ENCODE results near the gene FBLN1.
A peak's percentile ranks its signal among the peaks of the same experiment; 100 is the strongest.

FBLN1 gene

DNA sequence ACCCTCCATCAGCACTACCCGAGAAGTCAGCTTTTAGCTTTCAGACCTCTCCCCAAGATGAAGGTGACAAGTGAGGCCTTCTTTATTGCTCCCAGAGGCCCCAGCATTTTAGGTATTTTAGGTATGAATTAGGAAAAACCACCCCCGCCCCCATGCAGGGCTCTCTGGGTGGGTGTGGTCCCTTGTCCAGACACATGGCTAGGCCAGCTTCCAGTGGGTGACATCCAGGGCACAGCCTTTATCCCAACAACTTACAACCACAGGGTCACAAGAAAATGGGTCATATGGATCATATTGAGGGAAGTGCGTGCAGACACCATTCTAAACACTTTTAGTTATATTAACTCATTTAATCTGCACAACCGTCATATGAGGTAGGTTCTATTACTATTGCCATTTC lies 47.1 kb upstream of the FBLN1 start:
- Histone ChIP-seq H3K27me3 (ENCODE audit: insufficient read depth, low read length) (no peaks in the 10 kb centered on the region), H2AK5ac (ENCODE audit: low read length) (no peak overlapping the region), H2BK12ac (ENCODE audit: low read length) (no peak overlapping the region), H3K4me1 (ENCODE audit: control insufficient read depth in 1 of 2, insufficient read depth in 2 of 2, low read length in 2 of 2) (peaks cover 9 to 28% of the 10 kb centered on the region in 2 experiments), H2AFZ (ENCODE audit: insufficient read depth, low read length, poor library complexity) (no peak overlapping the region), H4K91ac (ENCODE audit: low read depth, low read length) (peak overlapping the region; percentile 65), H3K14ac (ENCODE audit: low read length) (no peak overlapping the region), H4K8ac (ENCODE audit: low read depth, low read length) (no peak overlapping the region), H3K27ac (ENCODE audit: low read depth, low read length) (peak overlapping the region; percentile 28), H3K79me1 (ENCODE audit: low read length) (peaks cover 32% of the 10 kb centered on the region), H3K18ac (ENCODE audit: low read length) (peak overlapping the region; percentile 20), H3K9me3 (ENCODE audit: insufficient read depth, low read depth, low read length) (no peaks in the 10 kb centered on the region), H3K79me2 (ENCODE audit: control insufficient read depth, insufficient read depth, low read length, poor library complexity) (no peaks in the 10 kb centered on the region), H3K9ac (ENCODE audit: low read length) (no peak overlapping the region), H3K4me3 (ENCODE audit: low read depth, low read length) (no peak overlapping the region), H2BK120ac (ENCODE audit: insufficient read depth, low read length, poor library complexity) (peak overlapping the region; percentile 15), H3K4me2 (ENCODE audit: low read length) (no peak overlapping the region), H3K4ac (ENCODE audit: low read depth, low read length) (no peak overlapping the region), H3K23ac (ENCODE audit: low read length) (no peak overlapping the region), H4K12ac (ENCODE audit: low read depth, low read length) (no peak overlapping the region), H3K36me3 (ENCODE audit: control insufficient read depth in 1 of 2, insufficient read depth in 2 of 2, low read length in 2 of 2) (no peaks in the 10 kb centered on the region), H2BK5ac (ENCODE audit: low read depth, low read length, poor library complexity) (peak overlapping the region; percentile 26)
- WGBS (ENCODE audit: extremely low coverage, insufficient coverage, insufficient read length) = no CpG with 5 or more reads among the region's 4 CpGs
- DNase-seq = peak in 1 of 2 donors; percentile 53

- Histone ChIP-seq H3K23ac (ENCODE audit: low read length) (no peak overlapping the region), H3K27ac (ENCODE audit: low read depth, low read length) (no peak overlapping the region), H4K12ac (ENCODE audit: low read depth, low read length) (no peak overlapping the region), H3K79me1 (ENCODE audit: low read length) (peaks cover 31% of the 10 kb centered on the region), H2AK5ac (ENCODE audit: low read length) (peak overlapping the region; percentile 85), H3K4me3 (ENCODE audit: low read depth, low read length) (no peak overlapping the region), H3K9me3 (ENCODE audit: insufficient read depth, low read depth, low read length) (no peaks in the 10 kb centered on the region), H3K4ac (ENCODE audit: low read depth, low read length) (no peak overlapping the region), H3K9ac (ENCODE audit: low read length) (no peak overlapping the region), H4K91ac (ENCODE audit: low read depth, low read length) (peak overlapping the region; percentile 6), H3K4me1 (ENCODE audit: control insufficient read depth in 1 of 2, insufficient read depth in 2 of 2, low read length in 2 of 2) (peaks cover 11 to 28% of the 10 kb centered on the region in 2 experiments), H2BK120ac (ENCODE audit: insufficient read depth, low read length, poor library complexity) (peak overlapping the region; percentile 53), H2AFZ (ENCODE audit: insufficient read depth, low read length, poor library complexity) (no peak overlapping the region), H3K36me3 (ENCODE audit: control insufficient read depth in 1 of 2, insufficient read depth in 2 of 2, low read length in 2 of 2) (no peaks in the 10 kb centered on the region), H4K8ac (ENCODE audit: low read depth, low read length) (peak overlapping the region; percentile 24), H3K4me2 (ENCODE audit: low read length) (no peak overlapping the region), H2BK12ac (ENCODE audit: low read length) (peak overlapping the region; percentile 33), H3K79me2 (ENCODE audit: control insufficient read depth, insufficient read depth, low read length, poor library complexity) (no peaks in the 10 kb centered on the region), H3K14ac (ENCODE audit: low read length) (no peak overlapping the region), H3K18ac (ENCODE audit: low read length) (no peak overlapping the region), H3K27me3 (ENCODE audit: insufficient read depth, low read length) (no peaks in the 10 kb centered on the region), H2BK5ac (ENCODE audit: low read depth, low read length, poor library complexity) (no peak overlapping the region)
- no peak for DNase-seq
- WGBS (ENCODE audit: extremely low coverage, insufficient coverage, insufficient read length) = no CpG with 5 or more reads among the region's 8 CpGs
Observed at GRCh38 chr22:45456811-45457210, 45.9 kb upstream of the FBLN1 start.

GRCh38 chr22:45458532-45458931 lies 44.2 kb upstream of the FBLN1 start:
- WGBS (ENCODE audit: extremely low coverage, insufficient coverage, insufficient read length) = no CpG with 5 or more reads among the region's 13 CpGs
- Histone ChIP-seq H3K79me2 (ENCODE audit: control insufficient read depth, insufficient read depth, low read length, poor library complexity) (no peaks in the 10 kb centered on the region), H3K4me1 (ENCODE audit: control insufficient read depth in 1 of 2, insufficient read depth in 2 of 2, low read length in 2 of 2) (peaks cover 11 to 25% of the 10 kb centered on the region in 2 experiments), H3K9ac (ENCODE audit: low read length) (no peak overlapping the region), H3K27me3 (ENCODE audit: insufficient read depth, low read length) (no peaks in the 10 kb centered on the region), H4K12ac (ENCODE audit: low read depth, low read length) (no peak overlapping the region), H3K9me3 (ENCODE audit: insufficient read depth, low read depth, low read length) (no peaks in the 10 kb centered on the region), H2BK5ac (ENCODE audit: low read depth, low read length, poor library complexity) (no peak overlapping the region), H3K27ac (ENCODE audit: low read depth, low read length) (no peak overlapping the region), H3K79me1 (ENCODE audit: low read length) (peaks cover 29% of the 10 kb centered on the region), H2AK5ac (ENCODE audit: low read length) (no peak overlapping the region), H3K4me3 (ENCODE audit: low read depth, low read length) (no peak overlapping the region), H3K18ac (ENCODE audit: low read length) (no peak overlapping the region), H3K4me2 (ENCODE audit: low read length) (no peak overlapping the region), H4K8ac (ENCODE audit: low read depth, low read length) (no peak overlapping the region), H4K91ac (ENCODE audit: low read depth, low read length) (no peak overlapping the region), H2BK120ac (ENCODE audit: insufficient read depth, low read length, poor library complexity) (no peak overlapping the region), H2BK12ac (ENCODE audit: low read length) (peak overlapping the region; percentile 23), H3K14ac (ENCODE audit: low read length) (no peak overlapping the region), H3K4ac (ENCODE audit: low read depth, low read length) (no peak overlapping the region), H3K23ac (ENCODE audit: low read length) (no peak overlapping the region), H3K36me3 (ENCODE audit: control insufficient read depth in 1 of 2, insufficient read depth in 2 of 2, low read length in 2 of 2) (no peaks in the 10 kb centered on the region), H2AFZ (ENCODE audit: insufficient read depth, low read length, poor library complexity) (no peak overlapping the region)
- DNase-seq = no peak

DNA sequence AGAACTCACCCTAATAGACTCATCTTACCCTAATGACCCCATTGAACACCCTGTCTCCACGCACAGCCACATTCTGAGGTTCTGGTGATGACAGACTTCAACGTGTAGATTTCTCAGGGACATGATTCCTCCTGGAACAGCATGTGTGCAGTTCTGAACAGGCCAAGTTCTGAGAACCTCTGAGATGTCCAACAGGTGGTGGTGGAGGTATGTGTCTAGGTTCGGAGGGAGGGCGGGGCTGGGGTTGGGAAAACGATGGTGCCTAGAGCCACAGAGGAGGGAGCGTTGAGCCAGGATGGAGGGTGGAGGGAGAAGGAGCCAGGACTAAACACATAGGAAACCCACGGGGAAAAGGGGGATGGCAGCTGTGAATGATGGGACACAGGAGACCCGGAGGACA lies 43.4 kb upstream of the FBLN1 start:
- H3K27ac ChIP-seq (ENCODE audit: low read depth, low read length) = no peak overlapping the region
- peak overlapping the region; percentile 49 for H2BK5ac ChIP-seq (ENCODE audit: low read depth, low read length, poor library complexity)
- H3K4me3 ChIP-seq (ENCODE audit: low read depth, low read length) = no peak overlapping the region
- no peak overlapping the region for H3K4ac ChIP-seq (ENCODE audit: low read depth, low read length)
- H3K36me3 ChIP-seq (ENCODE audit: control insufficient read depth in 1 of 2, insufficient read depth in 2 of 2, low read length in 2 of 2) = no peaks in the 10 kb centered on the region
- H2BK120ac ChIP-seq (ENCODE audit: insufficient read depth, low read length, poor library complexity) = no peak overlapping the region
- H3K14ac ChIP-seq (ENCODE audit: low read length) = peak overlapping the region; percentile 49
- H3K27me3 ChIP-seq (ENCODE audit: insufficient read depth, low read length) = no peaks in the 10 kb centered on the region
- no CpG with 5 or more reads among the region's 8 CpGs for WGBS (ENCODE audit: extremely low coverage, insufficient coverage, insufficient read length)
- H3K79me2 ChIP-seq (ENCODE audit: control insufficient read depth, insufficient read depth, low read length, poor library complexity) = no peaks in the 10 kb centered on the region
- peak overlapping the region; percentile 81 for H2AK5ac ChIP-seq (ENCODE audit: low read length)
- no peak for DNase-seq
- H3K23ac ChIP-seq (ENCODE audit: low read length) = no peak overlapping the region
- H3K4me1 ChIP-seq (ENCODE audit: control insufficient read depth in 1 of 2, insufficient read depth in 2 of 2, low read length in 2 of 2) = peaks cover 11 to 23% of the 10 kb centered on the region in 2 experiments
- no peaks in the 10 kb centered on the region for H3K9me3 ChIP-seq (ENCODE audit: insufficient read depth, low read depth, low read length)
- H2AFZ ChIP-seq (ENCODE audit: insufficient read depth, low read length, poor library complexity) = no peak overlapping the region
- H2BK12ac ChIP-seq (ENCODE audit: low read length) = peak overlapping the region; percentile 63
- peaks cover 23% of the 10 kb centered on the region for H3K79me1 ChIP-seq (ENCODE audit: low read length)
- H3K4me2 ChIP-seq (ENCODE audit: low read length) = no peak overlapping the region
- no peak overlapping the region for H3K9ac ChIP-seq (ENCODE audit: low read length)
- H4K12ac ChIP-seq (ENCODE audit: low read depth, low read length) = no peak overlapping the region
- peak overlapping the region; percentile 28 for H3K18ac ChIP-seq (ENCODE audit: low read length)
- peak overlapping the region; percentile 59 for H4K91ac ChIP-seq (ENCODE audit: low read depth, low read length)
- peak overlapping the region; percentile 47 for H4K8ac ChIP-seq (ENCODE audit: low read depth, low read length)

All from trophoblast cell (in vitro differentiated cells and primary cell).